ENCODE measurements around the gene PABPN1L. TPM values are rescaled to one million over a fixed set of nuclear protein-coding genes. Genes with fewer than 3 reads are reported as not detected.

PABPN1L gene
- total and polyA plus RNA-seq, 2 of the 4 experiments (the other 2 are of a cell fraction): not detected

- ChIA-PET POLR2A (ENCODE audit: unreplicated experiment) (no interaction called here), CTCF (no interaction called here)
- Histone ChIP-seq H3K14ac (replicated peaks; ENCODE audit: low read depth, low read length) (no peak overlapping the region), H4K5ac (ENCODE audit: low read depth, low read length) (no peak overlapping the region), H3K9me3 (ENCODE audit: control insufficient read depth, insufficient read depth, low read length) (peaks cover 6% of the 10 kb centered on the region), H2AK5ac (ENCODE audit: low read depth, low read length) (no peak overlapping the region), H3K79me1 (ENCODE audit: low read depth in 1 of 2, low read length in 2 of 2) (no peaks in the 10 kb centered on the region), H3K27me3 (ENCODE audit: control insufficient read depth, insufficient read depth, low read length) (no peaks in the 10 kb centered on the region; the same call in 1 of the 2 replicates), H3K36me3 (ENCODE audit: control insufficient read depth, insufficient read depth, low read length) (no peaks in the 10 kb centered on the region), H2BK15ac (ENCODE audit: low read depth, low read length) (no peak overlapping the region), H2BK120ac (ENCODE audit: low read depth, low read length) (no peak overlapping the region), H3K4me3 (ENCODE audit: insufficient read depth, low read depth, low read length) (no peak overlapping the region), H2BK5ac (ENCODE audit: low read depth, low read length, poor library complexity, severe bottlenecking) (no peak overlapping the region), H2AK9ac (replicated peaks; ENCODE audit: low read depth, low read length, poor library complexity) (no peak overlapping the region), H2BK20ac (ENCODE audit: low read depth, low read length) (no peak overlapping the region), H4K8ac (ENCODE audit: low read depth in 2 of 2, low read length in 2 of 2) (no peak overlapping the region), H3K23ac (ENCODE audit: low read depth, low read length) (no peak overlapping the region), H3K4ac (ENCODE audit: low read depth, low read length) (no peak overlapping the region), H4K20me1 (ENCODE audit: insufficient read depth, low read length) (no peaks in the 10 kb centered on the region), H3K18ac (ENCODE audit: low read depth, low read length) (no peak overlapping the region), H3K56ac (ENCODE audit: extremely low read depth, insufficient read depth, low read length) (no peak overlapping the region), H3K9me1 (ENCODE audit: insufficient read depth, low read length) (no peaks in the 10 kb centered on the region), H3K4me1 (ENCODE audit: control insufficient read depth, insufficient read depth, low read length) (peaks cover 8% of the 10 kb centered on the region; the same call in 1 of the 2 replicates), H4K91ac (ENCODE audit: insufficient read depth, low read depth, low read length) (no peak overlapping the region), H2AFZ (replicated peaks; ENCODE audit: low read length, poor library complexity) (no peak overlapping the region), H3K27ac (ENCODE audit: insufficient read depth, low read length) (no peak overlapping the region), H3K4me2 (ENCODE audit: low read depth, low read length) (no peak overlapping the region), H3K9ac (ENCODE audit: low read depth, low read length) (no peak overlapping the region)
- ATAC-seq (ENCODE audit: low read depth) (no peak), DNase-seq (no peak)
- TF ChIP-seq MAFK (IDR thresholded peaks at IDR 0.05; ENCODE audit: low read depth, low read length): no peak
- no peak for TF ChIP-seq RFX5 (IDR thresholded peaks at IDR 0.05; ENCODE audit: low read depth, low read length)
- no peak for TF ChIP-seq CTCF (conservative IDR thresholded peaks at IDR 0.05; ENCODE audit: low read depth, low read length)
- TF ChIP-seq ELK1 (IDR thresholded peaks at IDR 0.05; ENCODE audit: borderline replicate concordance, low read depth, low read length): no peak
- no peak for TF ChIP-seq RAD21 (IDR thresholded peaks at IDR 0.05; ENCODE audit: low read length)
- TF ChIP-seq USF2 (IDR thresholded peaks at IDR 0.05; ENCODE audit: low read depth, low read length): no peak
- TF ChIP-seq MXI1 (IDR thresholded peaks at IDR 0.05; ENCODE audit: borderline replicate concordance, low read depth, low read length): no peak
- no peak for TF ChIP-seq FOS (IDR thresholded peaks at IDR 0.05; ENCODE audit: low read depth, low read length)
- TF ChIP-seq POLR2A (IDR thresholded peaks at IDR 0.05; ENCODE audit: low read depth, low read length): no peak
- TF ChIP-seq SMC3 (IDR thresholded peaks at IDR 0.05; ENCODE audit: low read depth, low read length): no peak
- TF ChIP-seq MAZ (IDR thresholded peaks at IDR 0.05; ENCODE audit: borderline replicate concordance, low read depth, low read length): no peak
- no TSS peak for BruUV-seq (replicated peaks)
- dilution Hi-C loops (cut with HindIII; ENCODE audit: low sequenced_read_pairs, unreplicated experiment) (no loop called here), in situ Hi-C loops (cut with MboI; ENCODE audit: low sequenced_read_pairs) (no loop called here), intact Hi-C loops (cut with micrococcal nuclease) (no loop called here)
- WGBS, 2 experiments (ENCODE audit: extremely low coverage in 2 of 2, insufficient read length in 1 of 2): 86% methylated on average over 10 of the region's 30 CpGs; no CpG with 5 or more reads in 1 of the 2 experiments
Measured at GRCh38 chr16:88888461-88889387, 22.3 kb upstream of the PABPN1L start.

All from IMR-90 (cell line).